H1 (cell line): Measurements from ENCODE around the gene SMYD3. TPM values are rescaled to one million over a fixed set of nuclear protein-coding genes. Genes with fewer than 3 reads are reported as not detected.

Source experiments
- CTBP2 ChIP-seq: IDR thresholded peaks from 2 replicates; pipeline ENCODE4 v1.7.0; 2011; ENCODE audit warnings: borderline replicate concordance, mild to moderate bottlenecking, moderate library complexity, mixed read lengths, low read length; ENCODE audit not compliant: insufficient read depth, insufficient read length
- EGR1 ChIP-seq: IDR thresholded peaks from 2 replicates; pipeline ENCODE4 v1.6.1; 2011; ENCODE audit warnings: low read depth, low read length, borderline replicate concordance
- HDAC2 ChIP-seq, 2 experiments: fragments of 300-600 bp in 1 of 2; sonication (generic) in 1 of 2; IDR thresholded peaks; 2 replicates each; pipeline ENCODE4 v1.6.1; 2011 to 2012; ENCODE audit warnings: low read depth in 2 of 2, low read length in 2 of 2, mild to moderate bottlenecking in 2 of 2, moderate library complexity in 2 of 2, borderline replicate concordance in 1 of 2, inconsistent platforms in 1 of 2
- SP2 ChIP-seq: IDR thresholded peaks from 2 replicates; pipeline ENCODE4 v1.6.1; 2012; ENCODE audit warnings: mild to moderate bottlenecking, low read length, inconsistent platforms
- polyA plus RNA-seq, 7 experiments: library from polyadenylated mRNA; depleted of rRNA in 3 of 7; stranded (reverse) in 5 of 7; unstranded in 2 of 7; fragments of >200 nt in 5 of 7; fragments of 200-250 nt in 2 of 7; gene quantifications; 1 replicate in 5 of 7; 2 replicates in 1 of 7; 4 replicates in 1 of 7; pipeline versions ENCODE4 v1.2.1 to v1.2.3, GENCODE V29; 2011 to 2013; ENCODE audit warnings: missing spikeins in 2 of 7, mixed read lengths in 2 of 7
- total RNA-seq: library from RNA; stranded (reverse); fragmentation: NEBNext Ultra II Directional; extraction: Animal tissue kit (Norgen Biotek cat#: 25700); gene quantifications from 2 replicates; pipeline ENCODE4 v1.2.1, GENCODE V29; 2021

SMYD3 gene
- total and polyA plus RNA-seq, 2 of the 8 experiments (the other 6 are each of a cell fraction or from before 2014, with no cell fraction given): 17.3 to 25.4 TPM

DNA sequence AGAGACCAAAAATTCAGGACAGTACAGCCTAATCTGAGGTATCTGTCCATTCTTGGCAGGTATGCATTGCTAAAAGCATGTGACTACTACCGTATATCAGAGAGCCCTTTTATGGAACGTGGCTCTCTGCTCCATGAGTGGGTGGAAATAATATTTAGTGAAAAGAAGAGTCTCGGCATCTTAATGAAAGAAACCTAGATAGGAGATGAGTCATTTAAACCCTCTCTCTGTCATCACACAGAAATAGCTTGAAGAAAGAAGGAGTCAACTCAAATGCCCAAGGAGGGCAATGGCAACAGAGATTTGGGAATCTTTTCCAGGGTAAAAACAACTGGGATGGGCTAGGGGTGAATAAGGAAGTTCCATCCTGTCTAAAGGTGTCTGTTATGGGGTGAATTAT is 528.2 kb downstream of the SMYD3 start (continued):
- no peak for TF ChIP-seq HDAC2 (IDR thresholded peaks at IDR 0.05; ENCODE audit: borderline replicate concordance in 1 of 2, low read depth in 2 of 2, low read length in 2 of 2)
- TF ChIP-seq CTBP2: no peak
- no peak for TF ChIP-seq EGR1
- TF ChIP-seq SP2: no peak
- TF ChIP-seq, all 59 proteins: peak for 0
